SK-N-SH treated with all-trans-retinoic acid at 6 μM for 48 hours (cell line): ENCODE results near the gene ENHO.

ENCODE experiments used
- ATAC-seq: fragments of 200-7000 bp; cut with Tn5 transposase; 3 replicates; pipeline ENCODE4 v1.9.1; 2020; ENCODE audit warnings: mild to moderate bottlenecking, moderate library complexity
- ARNTL ChIP-seq: fragments of 450-650 bp; formaldehyde crosslinking; IDR thresholded peaks from 2 replicates; pipeline ENCODE4 v1.5.0; 2020; ENCODE audit warnings: low read depth, mild to moderate bottlenecking, moderate library complexity, borderline replicate concordance
- BACH2 ChIP-seq: fragments of 250-450 bp; sonication (Bioruptor Pico); IDR thresholded peaks from 2 replicates; pipeline ENCODE4 v1.9.0; 2021; ENCODE audit warnings: mild to moderate bottlenecking, borderline replicate concordance
- CSDC2 ChIP-seq: fragments of 250-450 bp; sonication (Bioruptor Pico); IDR thresholded peaks from 2 replicates; pipeline ENCODE4 v1.5.0; 2020; ENCODE audit warnings: mild to moderate bottlenecking, moderate library complexity
- CSRNP3 ChIP-seq: fragments of 250-450 bp; sonication (Bioruptor Pico); IDR thresholded peaks from 2 replicates; pipeline ENCODE4 v1.5.1; 2021; ENCODE audit warnings: mild to moderate bottlenecking, moderate library complexity
- ESRRG ChIP-seq: fragments of 250-450 bp; sonication (Bioruptor Pico); IDR thresholded peaks from 2 replicates; pipeline ENCODE4 v1.6.1; 2021; ENCODE audit warnings: mild to moderate bottlenecking
- GLIS3 ChIP-seq: fragments of 250-450 bp; sonication (Bioruptor Pico); IDR thresholded peaks from 2 replicates; pipeline ENCODE4 v1.5.0; 2020; ENCODE audit warnings: mild to moderate bottlenecking, moderate library complexity
- OSR1 ChIP-seq: fragments of 250-450 bp; sonication (Bioruptor Pico); IDR thresholded peaks from 2 replicates; pipeline ENCODE4 v1.8.0; 2022; ENCODE audit warnings: moderate library complexity, mild to moderate bottlenecking, inconsistent platforms
- PPARA ChIP-seq: fragments of 250-450 bp; sonication (Bioruptor Pico); IDR thresholded peaks from 2 replicates; pipeline ENCODE4 v1.5.0; 2020; ENCODE audit warnings: mild to moderate bottlenecking, borderline replicate concordance
- RARB ChIP-seq: fragments of 250-450 bp; sonication (Bioruptor Pico); IDR thresholded peaks from 2 replicates; pipeline ENCODE4 v1.8.0; 2021; ENCODE audit warnings: mild to moderate bottlenecking, moderate library complexity
- SNAI2 ChIP-seq: fragments of 250-450 bp; sonication (Bioruptor Pico); IDR thresholded peaks from 2 replicates; pipeline ENCODE4 v1.5.0; 2020; ENCODE audit warnings: mild to moderate bottlenecking, moderate library complexity
- TCF4 ChIP-seq: fragments of 250-450 bp; sonication (Bioruptor Pico); IDR thresholded peaks from 2 replicates; pipeline ENCODE4 v1.8.0; 2021; ENCODE audit warnings: mild to moderate bottlenecking, moderate library complexity, borderline replicate concordance
- TOX ChIP-seq: fragments of 250-450 bp; sonication (Bioruptor Pico); IDR thresholded peaks from 2 replicates; pipeline ENCODE4 v1.8.0; 2021; ENCODE audit warnings: mild to moderate bottlenecking, moderate library complexity, borderline replicate concordance
- TSHZ2 ChIP-seq: fragments of 250-450 bp; sonication (Bioruptor Pico); IDR thresholded peaks from 2 replicates; pipeline ENCODE4 v1.5.0; 2020; ENCODE audit warnings: mild to moderate bottlenecking, moderate library complexity
- ZC3H10 ChIP-seq: fragments of 250-450 bp; sonication (Bioruptor Pico); IDR thresholded peaks from 2 replicates; pipeline ENCODE4 v1.5.1; 2021; ENCODE audit warnings: mild to moderate bottlenecking, moderate library complexity
- ZFP3 ChIP-seq: fragments of 250-450 bp; sonication (Bioruptor Pico); IDR thresholded peaks from 2 replicates; pipeline ENCODE4 v1.5.0; 2020; ENCODE audit warnings: mild to moderate bottlenecking, moderate library complexity
- ZNF565 ChIP-seq: fragments of 450-650 bp; formaldehyde crosslinking; conservative IDR thresholded peaks from 2 replicates; pipeline ENCODE4 v1.5.0; 2020; ENCODE audit warnings: low read depth, mild to moderate bottlenecking, moderate library complexity
- ZNF70 ChIP-seq: fragments of 450-650 bp; formaldehyde crosslinking; IDR thresholded peaks from 2 replicates; pipeline ENCODE4 v1.5.0; 2020; ENCODE audit warnings: mild to moderate bottlenecking, moderate library complexity
- ZNF8 ChIP-seq: fragments of 450-650 bp; formaldehyde crosslinking; IDR thresholded peaks from 2 replicates; pipeline ENCODE4 v1.5.0; 2020; ENCODE audit warnings: mild to moderate bottlenecking, moderate library complexity
- TF ChIP-seq, protein P1 (sequence below): fragments of 250-450 bp; sonication (Bioruptor Pico); IDR thresholded peaks from 2 replicates; pipeline ENCODE4 v1.8.0; 2020; ENCODE audit warnings: mild to moderate bottlenecking, moderate library complexity, borderline replicate concordance

ENHO gene

GRCh38 chr9:34568133-34568532, 45.3 kb upstream of the ENHO start (continued):
- no peak for TF ChIP-seq TSHZ2 (CRISPR knock-in tag)
- TF ChIP-seq TOX (CRISPR knock-in tag), result no peak

GRCh38 chr9:34566972-34567371, 44.2 kb upstream of the ENHO start:
- ATAC-seq, result no peak
- TF ChIP-seq ZNF8, result no peak
- 0 out of 2 replicates have a peak, but pooled peaks have one; percentile 30 for TF ChIP-seq TSHZ2 (CRISPR knock-in tag)

DNA sequence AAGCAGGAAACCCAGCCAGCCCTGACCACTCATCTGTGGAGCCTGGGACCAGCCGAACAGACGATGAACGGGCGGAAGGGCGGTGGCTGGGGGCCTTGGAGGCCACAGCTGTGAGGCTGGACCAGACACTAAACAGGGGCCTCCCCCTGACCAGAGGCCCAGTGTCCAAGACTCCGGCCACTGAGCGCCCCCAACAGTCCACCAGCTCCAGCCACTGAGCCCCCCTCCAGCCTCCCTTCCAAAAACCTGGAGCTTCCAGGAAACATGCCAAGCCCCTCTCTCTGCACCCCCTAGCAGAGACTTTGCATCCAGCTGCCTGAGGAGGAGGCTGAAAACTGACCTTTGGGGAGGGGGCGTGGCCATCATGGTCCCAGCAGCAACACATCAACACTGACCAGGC, 43.5 kb upstream of the ENHO start:
- no peak for ATAC-seq
- no peak for TF ChIP-seq SNAI2 (CRISPR knock-in tag)
- no peak for TF ChIP-seq ZNF565
- no peak for TF ChIP-seq ESRRG (CRISPR knock-in tag)
- no peak for TF ChIP-seq OSR1 (CRISPR knock-in tag)
- TF ChIP-seq RARB (CRISPR knock-in tag), result no peak
- TF ChIP-seq GLIS3 (CRISPR knock-in tag), result no peak
- no peak for TF ChIP-seq ZFP3 (CRISPR knock-in tag)
- TF ChIP-seq, all 23 proteins: peak for 0

GRCh38 chr9:34565856-34566255, 43.1 kb upstream of the ENHO start:
- no peak for ATAC-seq
- TF ChIP-seq, protein P1, sequence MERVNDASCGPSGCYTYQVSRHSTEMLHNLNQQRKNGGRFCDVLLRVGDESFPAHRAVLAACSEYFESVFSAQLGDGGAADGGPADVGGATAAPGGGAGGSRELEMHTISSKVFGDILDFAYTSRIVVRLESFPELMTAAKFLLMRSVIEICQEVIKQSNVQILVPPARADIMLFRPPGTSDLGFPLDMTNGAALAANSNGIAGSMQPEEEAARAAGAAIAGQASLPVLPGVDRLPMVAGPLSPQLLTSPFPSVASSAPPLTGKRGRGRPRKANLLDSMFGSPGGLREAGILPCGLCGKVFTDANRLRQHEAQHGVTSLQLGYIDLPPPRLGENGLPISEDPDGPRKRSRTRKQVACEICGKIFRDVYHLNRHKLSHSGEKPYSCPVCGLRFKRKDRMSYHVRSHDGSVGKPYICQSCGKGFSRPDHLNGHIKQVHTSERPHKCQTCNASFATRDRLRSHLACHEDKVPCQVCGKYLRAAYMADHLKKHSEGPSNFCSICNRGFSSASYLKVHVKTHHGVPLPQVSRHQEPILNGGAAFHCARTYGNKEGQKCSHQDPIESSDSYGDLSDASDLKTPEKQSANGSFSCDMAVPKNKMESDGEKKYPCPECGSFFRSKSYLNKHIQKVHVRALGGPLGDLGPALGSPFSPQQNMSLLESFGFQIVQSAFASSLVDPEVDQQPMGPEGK (CRISPR knock-in tag), result no peak
- TF ChIP-seq ZC3H10 (no peak), ARNTL (CRISPR knock-in tag) (no peak), TCF4 (CRISPR knock-in tag) (no peak), ZFP3 (CRISPR knock-in tag) (no peak), PPARA (CRISPR knock-in tag) (no peak), OSR1 (CRISPR knock-in tag) (no peak), SNAI2 (CRISPR knock-in tag) (no peak)

- no peak for ATAC-seq
- TF ChIP-seq BACH2 (CRISPR knock-in tag) (no peak), ESRRG (CRISPR knock-in tag) (no peak), PPARA (CRISPR knock-in tag) (no peak), TCF4 (CRISPR knock-in tag) (no peak), TOX (CRISPR knock-in tag) (no peak), ZNF70 (CRISPR knock-in tag) (no peak), CSDC2 (CRISPR knock-in tag) (no peak), ZNF8 (no peak), ZFP3 (CRISPR knock-in tag) (no peak), CSRNP3 (CRISPR knock-in tag) (no peak), OSR1 (CRISPR knock-in tag) (no peak), TSHZ2 (CRISPR knock-in tag) (no peak), GLIS3 (CRISPR knock-in tag) (no peak), ZC3H10 (no peak), RARB (CRISPR knock-in tag) (no peak)
- TF ChIP-seq, protein P1 (CRISPR knock-in tag), result no peak
Observed at GRCh38 chr9:34564617-34565016, 41.8 kb upstream of the ENHO start.
